ENCODE data around the gene TPCN1. TPM values are rescaled to one million over a fixed set of nuclear protein-coding genes. Genes with fewer than 3 reads are reported as not detected.

The TPCN1 gene
- total RNA-seq, 3 donors from 2014 or later (not counting 1 experiment from before 2014, with no cell fraction given), result 7.2 to 21.4 (median 10.7) TPM

- intact Hi-C loops (cut with micrococcal nuclease), result no loop called here
- no peak for TF ChIP-seq CTCF (IDR thresholded peaks at IDR 0.05)
- Histone ChIP-seq H3K36me3 (ENCODE audit: control insufficient read depth, insufficient read depth, low read length) (no peaks in the 10 kb centered on the region), H3K27ac (ENCODE audit: low read length) (no peak overlapping the region), H3K27me3 (ENCODE audit: control insufficient read depth, insufficient read depth, low read length) (no peaks in the 10 kb centered on the region), H3K4me1 (ENCODE audit: control insufficient read depth, insufficient read depth, low read length) (peaks cover 3% of the 10 kb centered on the region), H3K4me3 (ENCODE audit: low read length) (no peak overlapping the region), H3K9me3 (ENCODE audit: control insufficient read depth, insufficient read depth, low read length) (no peaks in the 10 kb centered on the region)
- DNase-seq (no peak), ATAC-seq (no peak)
- 90% methylated on average over 18 of the region's 18 CpGs for WGBS (ENCODE audit: insufficient coverage)
- Mint-ChIP-seq H3K27me3 (ENCODE audit: low read depth in 2 of 2) (no peaks in the 10 kb centered on the region), H3K9me3 (no peaks in the 10 kb centered on the region), H3K36me3 (no peaks in the 10 kb centered on the region), H3K4me1 (no peaks in the 10 kb centered on the region), H3K27ac (no peak overlapping the region), H3K4me3 (no peak overlapping the region)
These were observed 25.3 kb downstream of the TPCN1 start for GRCh38 chr12:113246478-113247122.

- DNase-seq (no peak), ATAC-seq (no peak)
- WGBS (ENCODE audit: insufficient coverage), result 92% methylated on average over 19 of the region's 21 CpGs
- H3K4me1 ChIP-seq (ENCODE audit: control insufficient read depth, insufficient read depth, low read length), result no peaks in the 10 kb centered on the region
- no peak overlapping the region for H3K27ac ChIP-seq (ENCODE audit: low read length)
- Mint-ChIP-seq H3K27ac (no peak overlapping the region), H3K4me1 (no peaks in the 10 kb centered on the region), H3K4me3 (no peak overlapping the region), H3K36me3 (no peaks in the 10 kb centered on the region), H3K27me3 (ENCODE audit: low read depth in 2 of 2) (no peaks in the 10 kb centered on the region), H3K9me3 (no peaks in the 10 kb centered on the region)
- no peak for TF ChIP-seq CTCF (IDR thresholded peaks at IDR 0.05)
- H3K36me3 ChIP-seq (ENCODE audit: control insufficient read depth, insufficient read depth, low read length), result peaks cover 2% of the 10 kb centered on the region
- H3K4me3 ChIP-seq (ENCODE audit: low read length), result no peak overlapping the region
- H3K27me3 ChIP-seq (ENCODE audit: control insufficient read depth, insufficient read depth, low read length), result no peaks in the 10 kb centered on the region
- intact Hi-C loops (cut with micrococcal nuclease), result no loop called here
- no peaks in the 10 kb centered on the region for H3K9me3 ChIP-seq (ENCODE audit: control insufficient read depth, insufficient read depth, low read length)
These were observed 26.1 kb downstream of the TPCN1 start for GRCh38 chr12:113247123-113248050.

GRCh38 chr12:113248051-113248825 is 27.0 kb downstream of the TPCN1 start:
- H3K36me3 ChIP-seq (ENCODE audit: control insufficient read depth, insufficient read depth, low read length), result peaks cover 2% of the 10 kb centered on the region
- Mint-ChIP-seq H3K4me1 (no peaks in the 10 kb centered on the region), H3K4me3 (no peak overlapping the region), H3K9me3 (no peaks in the 10 kb centered on the region), H3K27ac (no peak overlapping the region), H3K36me3 (no peaks in the 10 kb centered on the region), H3K27me3 (ENCODE audit: low read depth in 2 of 2) (no peaks in the 10 kb centered on the region)
- no peaks in the 10 kb centered on the region for H3K4me1 ChIP-seq (ENCODE audit: control insufficient read depth, insufficient read depth, low read length)
- TF ChIP-seq CTCF (IDR thresholded peaks at IDR 0.05), result no peak
- WGBS (ENCODE audit: insufficient coverage), result 92% methylated on average over 22 of the region's 22 CpGs
- DNase-seq, result no peak
- peaks cover under 1% of the 10 kb centered on the region for H3K9me3 ChIP-seq (ENCODE audit: control insufficient read depth, insufficient read depth, low read length)
- ATAC-seq, result no peak
- intact Hi-C loops (cut with micrococcal nuclease), result no loop called here
- H3K4me3 ChIP-seq (ENCODE audit: low read length), result no peak overlapping the region
- no peak overlapping the region for H3K27ac ChIP-seq (ENCODE audit: low read length)
- no peaks in the 10 kb centered on the region for H3K27me3 ChIP-seq (ENCODE audit: control insufficient read depth, insufficient read depth, low read length)

Data from natural killer cell (primary cell).